OCI-M2 (cell line): ENCODE data around the gene ADD1.

Experiments
- DNase-seq: peaks from one replicate; lab custom pipeline; 2025; ENCODE audit not compliant: unreplicated experiment; lab: John Stamatoyannopoulos, UW

Gene ADD1

DNA sequence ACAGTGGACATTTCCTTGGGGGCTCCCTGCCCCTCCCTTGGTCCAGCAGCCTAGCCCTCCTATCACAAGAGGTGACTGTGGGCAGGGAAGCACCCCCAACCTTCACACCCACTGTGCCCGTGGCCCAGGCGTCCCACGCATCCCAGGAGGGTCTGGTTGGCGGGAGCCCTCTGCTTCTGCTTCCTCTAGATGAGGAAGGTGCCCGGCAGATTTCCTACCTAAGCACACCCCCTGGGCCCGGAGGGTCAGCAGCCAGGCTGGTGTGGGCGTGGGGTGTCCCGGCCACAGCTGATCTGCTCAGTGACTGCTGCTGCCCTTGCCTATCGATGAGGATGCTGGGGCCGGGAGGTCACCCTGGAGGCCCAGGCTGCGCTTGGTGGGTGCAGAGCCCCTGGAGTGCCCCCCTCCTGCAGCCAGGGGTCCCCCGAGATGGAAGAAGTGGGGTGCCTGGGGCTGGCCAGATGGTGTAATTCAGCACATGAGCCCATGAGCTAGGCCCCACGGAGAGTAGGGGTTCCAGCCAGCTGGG lies 38.6 kb upstream of the ADD1 start:
- no peak for DNase-seq

DNA sequence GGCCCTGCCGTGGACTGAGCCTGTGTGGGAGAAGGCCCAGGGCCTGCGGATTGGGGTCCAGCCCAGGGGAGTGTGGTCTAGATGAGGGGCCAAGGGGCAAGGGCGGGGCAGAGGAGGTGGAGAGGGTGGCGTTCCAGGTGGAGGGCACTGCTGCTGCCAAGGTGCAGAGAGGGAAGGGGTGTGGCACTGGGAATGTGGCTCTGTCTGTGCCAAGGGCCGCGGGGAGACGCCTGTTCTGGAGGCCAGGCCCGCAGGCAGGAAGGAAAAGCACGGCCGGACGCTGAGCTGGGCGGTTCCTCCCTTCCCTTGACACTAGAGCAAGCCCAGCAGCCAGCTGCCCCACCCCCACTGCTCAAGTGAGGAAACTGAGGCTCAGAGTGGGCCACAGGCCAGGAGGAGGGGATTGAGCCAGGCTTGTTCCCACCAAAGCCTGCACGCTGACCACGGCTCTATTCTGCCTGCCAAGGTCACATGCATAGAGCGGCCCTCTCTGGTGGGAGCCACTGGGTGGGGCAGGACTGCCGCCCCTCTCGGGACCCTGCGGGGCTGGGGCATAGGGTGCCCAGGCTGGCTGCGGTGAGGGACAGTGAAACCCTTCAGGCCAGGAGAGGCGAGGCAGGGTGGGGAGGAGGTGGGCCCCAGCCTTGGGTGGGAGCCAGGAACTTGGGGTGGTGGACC lies 37.8 kb upstream of the ADD1 start:
- DNase-seq, result no peak

DNA sequence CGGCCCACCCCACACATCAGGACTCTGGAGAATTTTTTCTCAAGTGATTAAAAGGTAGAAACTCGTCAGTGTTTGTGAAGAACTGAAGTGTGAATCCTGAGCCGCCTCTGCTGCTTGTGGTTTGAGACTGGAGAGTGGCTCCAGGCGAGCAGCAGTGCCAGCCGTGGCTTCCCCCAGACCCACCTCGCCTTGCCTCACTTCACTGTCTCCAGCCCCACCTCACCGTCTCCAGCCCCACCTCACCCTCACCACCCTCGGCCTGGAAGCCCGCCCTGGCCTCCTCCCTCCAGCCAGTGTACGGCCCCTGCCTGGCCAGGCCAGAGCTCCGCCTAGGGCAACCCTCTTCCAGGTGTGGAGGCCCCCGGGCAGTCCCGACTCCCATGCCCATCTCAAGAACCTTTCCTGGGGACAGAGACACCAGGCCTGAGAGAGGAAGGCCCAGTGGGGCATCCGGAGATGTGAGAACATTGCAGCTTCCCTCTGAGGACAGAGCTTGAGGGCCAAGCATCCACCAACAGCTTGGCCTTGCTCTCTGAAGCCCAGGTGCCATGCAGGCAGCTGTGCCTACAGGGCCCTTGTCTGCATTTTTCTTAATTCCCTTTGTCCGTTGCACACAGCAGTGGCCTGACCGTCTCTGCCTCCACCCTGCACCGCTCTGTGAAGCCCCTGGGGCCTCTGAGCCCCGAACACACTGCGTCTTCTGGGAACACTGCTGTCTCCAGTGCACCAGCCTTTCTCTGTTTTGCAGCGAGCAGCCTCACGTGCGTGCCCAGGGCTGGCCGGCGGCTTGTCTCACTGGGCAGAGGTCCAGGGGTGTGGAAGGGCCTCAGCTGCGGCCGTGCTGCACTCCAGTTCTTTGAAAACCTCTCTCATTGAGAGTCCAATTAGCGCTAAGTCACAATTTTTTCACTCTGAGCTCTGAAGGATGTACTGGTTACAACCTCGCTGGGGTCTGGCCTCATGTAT lies 37.0 kb upstream of the ADD1 start:
- DNase-seq, result no peak

DNA sequence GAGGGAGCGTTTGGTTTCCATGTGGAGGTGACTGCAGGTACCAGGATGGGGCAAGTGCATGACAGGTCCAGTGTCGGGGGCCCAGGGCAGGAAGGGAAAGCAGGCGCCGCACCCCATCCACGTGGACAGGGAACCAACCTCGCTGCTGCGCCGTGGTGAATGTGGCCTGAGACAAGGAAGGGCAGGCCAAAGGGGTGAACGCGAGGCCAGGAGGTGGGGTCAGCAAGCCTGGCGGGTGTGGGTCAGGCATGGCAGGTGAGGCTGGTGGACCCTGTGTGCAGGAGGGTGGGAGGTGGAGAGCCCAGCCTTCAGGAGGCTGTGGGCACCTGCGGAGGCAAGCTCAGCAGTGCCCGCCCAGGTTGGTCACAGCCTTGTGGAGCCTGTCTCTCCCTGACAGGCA lies 36.1 kb upstream of the ADD1 start:
- no peak for DNase-seq

DNA sequence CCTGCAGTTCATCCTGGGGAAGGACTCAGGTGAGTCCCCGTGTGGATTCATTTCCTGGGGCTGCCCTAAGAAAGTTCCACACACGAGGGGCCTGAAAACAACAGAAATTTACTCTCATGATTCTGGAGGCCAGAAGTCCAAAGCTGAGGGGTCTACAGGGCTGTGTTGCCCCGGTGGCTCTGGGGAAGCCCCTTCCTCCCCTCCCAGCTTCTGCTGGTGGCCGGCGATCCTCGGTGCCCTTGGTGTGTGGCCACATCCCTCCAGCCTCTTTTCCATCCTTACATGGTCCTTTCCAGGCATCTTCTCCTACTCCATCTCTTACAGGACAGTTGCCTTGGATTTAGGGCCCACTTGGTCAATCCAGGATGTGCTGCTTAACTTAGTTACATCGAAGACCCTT lies 35.6 kb upstream of the ADD1 start:
- no peak for DNase-seq

DNA sequence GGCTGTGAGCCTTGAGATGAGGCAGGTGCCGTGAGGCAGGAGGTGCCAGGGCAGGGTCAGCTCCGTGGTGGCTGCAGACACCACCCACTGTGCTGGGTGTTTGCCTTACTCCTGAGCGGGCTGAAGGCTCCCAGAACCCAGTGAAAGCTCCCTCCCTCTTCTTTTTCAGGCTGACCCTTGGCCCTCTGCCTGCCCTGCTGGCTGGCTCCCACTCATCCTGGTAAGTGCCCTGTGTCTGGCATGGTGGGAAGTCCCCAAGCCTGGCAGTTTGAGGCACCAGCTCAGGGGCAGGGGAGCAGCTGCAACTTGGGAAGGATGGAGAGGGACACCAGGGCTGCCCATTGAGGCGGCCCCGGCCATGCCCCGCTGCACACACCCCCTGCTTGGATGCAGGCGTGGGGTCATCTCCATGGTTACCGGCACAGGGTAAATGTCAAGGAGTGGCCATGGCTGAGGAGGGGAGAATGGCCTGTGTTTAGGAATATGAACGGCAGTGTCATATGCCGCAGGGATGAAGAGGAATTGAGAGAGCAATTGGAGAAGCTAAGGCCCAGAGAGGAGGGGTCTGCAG lies 33.9 kb upstream of the ADD1 start:
- DNase-seq, result no peak

DNA sequence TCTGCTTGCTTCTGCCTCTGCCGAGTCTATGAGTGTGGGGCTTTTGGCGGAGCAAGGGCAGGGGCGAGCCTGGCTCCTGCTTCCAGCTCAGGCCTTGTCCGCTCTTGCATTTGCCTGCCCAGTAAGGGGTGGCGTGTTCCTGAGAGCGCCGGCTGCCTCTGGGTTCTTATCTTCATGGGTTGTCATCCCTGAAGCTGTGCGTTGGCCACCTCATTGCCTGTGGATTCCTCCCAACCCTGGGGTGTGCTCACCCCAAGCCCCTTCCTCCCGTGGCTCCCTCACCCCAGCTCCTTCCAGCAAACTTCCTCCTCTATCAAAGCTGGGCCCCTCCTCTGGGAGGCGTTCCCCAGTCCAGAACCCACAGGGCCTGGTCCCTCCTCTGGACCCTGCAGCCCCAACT lies 33.3 kb upstream of the ADD1 start:
- DNase-seq, result no peak

DNA sequence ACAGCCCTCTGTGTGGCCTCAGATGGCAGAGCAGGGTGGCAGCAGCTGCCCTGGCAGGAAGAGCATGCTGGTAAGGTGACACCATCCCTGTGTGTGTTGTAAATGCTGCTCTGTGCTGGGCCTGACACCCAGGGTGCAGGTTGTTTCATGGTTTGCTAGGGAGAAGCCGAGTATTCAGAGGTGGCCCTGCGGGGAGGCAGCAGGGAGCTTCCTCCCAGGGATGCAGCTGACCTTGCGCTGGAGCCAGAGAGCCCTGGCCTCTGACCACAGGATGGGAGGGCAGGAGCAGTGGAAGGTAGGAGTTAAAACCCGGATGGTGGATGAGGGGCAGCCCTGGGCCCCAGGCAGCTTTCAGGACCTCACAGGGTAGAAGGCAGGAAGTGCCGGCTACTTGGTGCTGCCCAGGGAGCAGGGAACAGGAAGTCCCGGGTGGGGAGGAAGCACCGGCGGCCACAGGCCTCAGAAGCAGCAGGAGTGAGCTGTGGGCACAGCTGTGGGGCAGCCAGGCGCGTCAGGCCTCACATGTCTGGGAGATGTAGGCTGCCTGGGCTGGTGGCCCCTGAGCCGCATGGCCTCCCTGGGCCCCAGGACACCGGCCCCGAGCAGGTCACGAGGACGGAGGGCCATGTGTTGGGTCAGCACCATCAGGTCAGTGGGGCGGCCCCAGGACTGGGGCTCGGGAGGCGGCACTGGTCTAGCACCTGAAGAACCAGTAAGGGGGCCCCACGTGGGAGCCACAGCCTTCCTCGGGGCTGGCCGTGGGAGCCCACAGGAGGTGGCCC lies 31.6 kb upstream of the ADD1 start:
- peak; percentile 7 for DNase-seq

DNA sequence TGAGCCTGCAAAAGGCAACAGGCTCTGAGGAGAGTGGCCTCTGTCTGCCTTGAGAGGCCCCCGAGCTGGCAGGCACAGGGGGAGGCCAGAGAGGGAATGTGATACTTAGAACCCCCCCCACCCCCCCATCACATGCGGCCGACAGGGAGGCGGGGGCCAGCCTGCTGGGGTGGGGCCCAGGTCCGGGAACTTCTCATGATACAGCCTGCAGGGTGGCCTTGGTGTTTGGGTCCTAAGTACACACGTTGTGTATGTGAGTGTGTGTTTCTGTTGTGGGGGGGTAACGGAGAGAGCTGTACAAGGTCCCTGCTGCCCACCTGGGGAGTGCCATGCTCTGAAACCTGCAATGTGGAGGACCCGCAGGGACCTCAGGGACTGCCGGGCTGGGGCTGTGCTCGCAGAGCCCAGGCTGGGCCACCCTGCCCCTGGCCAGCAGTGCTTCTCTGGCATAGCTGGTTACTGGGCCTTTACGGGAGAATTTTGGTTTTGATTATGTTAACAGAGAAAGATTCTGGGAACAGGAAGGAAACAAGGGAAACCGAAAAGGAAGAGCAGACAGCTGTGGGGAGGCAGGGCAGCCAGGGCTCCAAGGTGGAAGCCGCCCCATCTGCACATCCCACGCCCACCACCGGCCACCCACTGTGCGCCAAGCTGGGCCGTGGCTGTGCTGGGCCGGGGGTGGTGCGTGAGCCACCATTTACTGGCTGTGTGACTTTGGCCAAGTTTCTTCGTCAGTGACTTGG lies 30.9 kb upstream of the ADD1 start:
- no peak for DNase-seq

DNA sequence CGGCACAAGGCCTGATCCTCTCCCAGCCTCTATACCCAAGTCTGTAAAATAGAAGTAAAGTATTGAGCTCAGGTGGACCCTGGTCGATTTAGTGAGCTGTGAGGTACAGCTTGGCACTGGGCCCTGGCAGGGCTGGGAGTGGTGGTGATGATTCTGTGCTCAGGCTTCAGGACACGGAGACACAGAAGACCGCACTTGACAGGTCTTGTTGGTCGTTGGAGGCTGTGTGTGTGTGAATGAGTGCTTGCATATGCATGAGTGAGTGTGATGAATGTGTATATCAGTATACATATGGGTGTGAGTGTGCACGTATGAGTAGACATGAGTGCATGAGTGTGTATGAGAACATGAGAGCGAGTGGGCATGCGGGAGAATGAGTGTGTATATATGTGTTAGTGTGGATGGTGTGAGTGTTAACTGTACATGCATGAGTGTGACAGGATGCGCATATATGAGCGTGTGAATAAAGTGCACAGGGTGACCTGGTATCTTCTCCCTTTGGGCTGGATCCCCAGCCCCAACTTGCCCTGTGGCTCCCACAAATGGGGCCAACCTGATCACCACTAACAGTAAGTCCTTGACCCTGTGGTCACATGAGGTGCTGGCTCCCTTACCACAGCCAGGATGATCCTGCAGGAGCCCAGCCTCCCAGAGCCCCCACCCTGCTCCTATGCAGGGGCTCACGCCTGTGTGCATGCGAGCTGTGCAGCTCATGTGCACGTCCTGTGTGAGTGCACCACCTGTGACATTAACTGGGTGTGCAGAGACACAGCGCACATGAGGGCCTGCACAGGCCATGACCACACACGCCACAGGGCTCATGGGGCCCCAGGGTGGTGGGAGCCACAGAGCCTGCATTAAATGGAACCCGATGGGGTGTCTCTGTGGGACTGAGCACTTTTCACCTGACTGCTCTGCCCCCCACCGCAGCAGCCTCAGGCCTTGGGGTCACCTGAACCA lies 29.9 kb upstream of the ADD1 start:
- no peak for DNase-seq

DNA sequence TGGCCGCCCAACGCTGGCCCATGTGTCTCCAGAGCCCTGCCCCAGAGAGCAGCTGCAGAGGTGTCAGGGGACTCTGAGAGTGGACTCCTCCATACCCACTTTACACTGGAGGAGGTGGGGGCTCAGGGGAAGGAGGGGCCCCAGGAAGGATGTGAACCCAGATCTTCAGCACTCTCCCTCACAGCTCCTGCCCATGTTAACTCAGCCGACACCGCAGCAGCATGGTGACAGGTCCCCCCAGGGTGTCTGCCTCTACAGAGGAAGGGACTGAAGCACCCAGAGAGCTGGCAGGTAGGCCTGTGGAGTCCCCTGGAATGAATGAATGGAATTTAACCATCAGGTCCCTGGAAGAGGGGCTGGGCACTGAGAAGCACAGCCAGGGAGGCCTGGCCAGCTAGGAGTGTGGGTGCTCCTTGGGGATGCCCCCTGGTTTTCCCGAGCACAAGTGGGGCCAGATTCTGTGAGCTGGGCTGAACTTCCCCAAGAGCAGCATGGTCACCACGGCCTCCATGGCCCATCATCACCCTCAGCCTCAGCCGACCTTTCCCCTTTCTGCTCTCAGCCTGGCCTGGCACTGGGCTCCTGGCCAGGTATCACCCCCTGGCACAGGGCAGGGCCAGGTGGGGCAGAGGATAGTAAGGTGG lies 28.9 kb upstream of the ADD1 start:
- no peak for DNase-seq

DNA sequence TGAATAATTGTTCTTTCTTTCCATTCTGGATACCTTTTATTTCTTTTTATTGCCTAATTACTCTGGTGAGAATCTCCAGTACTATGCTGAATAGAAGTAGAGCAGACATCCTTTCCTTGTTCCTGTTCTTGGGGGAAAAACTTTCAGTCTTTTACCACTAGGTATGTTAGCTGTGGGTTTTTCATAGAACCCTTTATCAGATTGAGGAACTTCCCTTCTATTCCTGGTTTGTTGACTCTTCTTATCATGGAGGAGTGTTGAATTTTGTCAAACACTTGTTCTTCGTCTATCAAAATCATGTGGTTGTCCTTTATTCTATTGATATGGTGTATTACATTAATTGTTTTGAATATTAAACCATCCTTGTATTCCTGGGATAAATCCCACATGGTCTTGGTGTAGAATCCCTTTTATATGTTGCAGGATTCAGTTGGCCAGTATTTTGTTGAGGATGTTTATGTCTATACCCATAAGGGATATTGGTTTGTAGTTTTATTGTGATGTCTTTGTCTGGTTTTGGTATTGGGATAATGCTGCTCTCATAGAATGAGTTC lies 27.2 kb upstream of the ADD1 start:
- DNase-seq, result no peak

DNA sequence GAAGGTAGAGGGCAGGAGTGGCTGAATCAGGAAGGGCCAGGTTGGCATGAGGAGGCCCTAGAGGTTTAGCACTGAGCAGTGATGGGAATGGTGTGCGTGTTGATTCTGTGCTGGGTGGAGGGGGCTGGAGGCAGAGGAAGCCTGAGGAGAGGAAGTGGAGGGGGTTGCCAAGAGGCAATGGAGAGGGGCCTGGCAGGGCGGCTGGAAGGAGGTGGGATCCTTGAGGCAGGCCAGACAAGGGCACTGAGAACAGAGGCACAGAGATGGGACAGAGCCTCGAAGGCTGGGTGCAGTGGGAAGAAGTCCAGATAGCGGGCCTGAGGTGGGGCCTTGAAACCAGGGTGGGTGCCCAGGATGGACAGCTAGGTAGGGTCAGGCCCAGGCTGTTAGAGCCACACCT lies 26.5 kb upstream of the ADD1 start:
- DNase-seq, result no peak

DNA sequence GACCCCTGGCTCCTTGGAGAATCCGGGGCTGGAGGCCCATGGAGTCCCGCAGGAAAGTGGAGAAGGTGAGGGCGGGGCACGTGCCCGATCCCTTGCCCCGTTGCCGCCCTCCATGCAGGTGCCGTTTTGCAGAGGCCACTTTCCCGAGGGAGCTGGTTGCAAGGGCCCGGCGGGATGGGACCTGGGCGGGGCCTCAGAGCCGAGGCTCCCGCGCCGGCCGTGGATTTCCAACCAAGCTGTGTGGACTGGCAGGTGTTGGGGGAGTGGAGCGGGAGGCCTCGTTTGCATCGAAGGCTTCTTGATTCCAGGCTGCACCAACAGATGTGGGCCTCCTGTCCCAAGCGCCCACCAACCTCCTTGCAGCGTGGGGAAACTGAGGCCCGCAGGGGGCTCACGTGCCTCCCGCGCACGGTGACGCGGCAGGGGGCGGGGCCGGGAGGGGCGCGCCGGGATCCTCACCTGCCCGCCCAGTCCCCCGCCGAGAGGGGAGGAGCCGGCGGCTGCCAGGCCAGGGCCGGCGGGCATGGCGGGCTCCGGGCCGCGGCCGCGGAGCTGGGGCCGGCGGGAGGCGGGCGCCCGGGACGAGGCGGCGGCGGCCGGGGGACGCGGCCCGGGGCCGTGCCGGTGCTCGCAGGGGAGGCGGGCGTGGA lies 25.8 kb upstream of the ADD1 start:
- no peak for DNase-seq

DNA sequence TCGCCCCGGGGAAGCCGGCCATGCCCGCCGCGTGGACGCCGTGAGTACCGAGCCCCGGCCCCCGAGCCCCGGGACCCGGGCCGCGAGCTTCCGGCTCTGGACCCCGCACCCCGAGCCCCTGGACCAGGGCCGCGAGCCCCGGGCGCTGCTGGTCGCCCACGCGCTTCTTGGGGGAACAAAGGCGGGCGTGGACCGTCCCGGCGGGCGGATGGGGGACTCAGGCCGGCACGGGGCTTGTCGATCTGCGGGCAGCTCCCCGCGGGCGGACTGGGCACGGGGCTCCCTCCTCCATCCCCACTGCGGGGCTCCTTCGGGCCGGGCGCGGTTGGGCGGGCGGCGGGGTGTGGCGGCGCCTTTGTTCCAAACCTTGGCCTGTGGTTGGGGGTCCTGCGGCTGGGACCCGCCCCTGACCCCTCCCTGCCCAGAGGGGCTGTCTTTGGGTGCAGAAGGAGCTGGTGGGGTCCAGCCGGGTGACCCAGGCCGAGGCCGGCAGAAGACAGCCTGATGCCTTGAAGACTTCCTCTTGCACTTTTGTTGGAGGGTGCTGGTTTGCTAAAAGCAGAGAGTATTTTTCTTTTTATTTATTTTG lies 25.2 kb upstream of the ADD1 start:
- DNase-seq, result no peak

DNA sequence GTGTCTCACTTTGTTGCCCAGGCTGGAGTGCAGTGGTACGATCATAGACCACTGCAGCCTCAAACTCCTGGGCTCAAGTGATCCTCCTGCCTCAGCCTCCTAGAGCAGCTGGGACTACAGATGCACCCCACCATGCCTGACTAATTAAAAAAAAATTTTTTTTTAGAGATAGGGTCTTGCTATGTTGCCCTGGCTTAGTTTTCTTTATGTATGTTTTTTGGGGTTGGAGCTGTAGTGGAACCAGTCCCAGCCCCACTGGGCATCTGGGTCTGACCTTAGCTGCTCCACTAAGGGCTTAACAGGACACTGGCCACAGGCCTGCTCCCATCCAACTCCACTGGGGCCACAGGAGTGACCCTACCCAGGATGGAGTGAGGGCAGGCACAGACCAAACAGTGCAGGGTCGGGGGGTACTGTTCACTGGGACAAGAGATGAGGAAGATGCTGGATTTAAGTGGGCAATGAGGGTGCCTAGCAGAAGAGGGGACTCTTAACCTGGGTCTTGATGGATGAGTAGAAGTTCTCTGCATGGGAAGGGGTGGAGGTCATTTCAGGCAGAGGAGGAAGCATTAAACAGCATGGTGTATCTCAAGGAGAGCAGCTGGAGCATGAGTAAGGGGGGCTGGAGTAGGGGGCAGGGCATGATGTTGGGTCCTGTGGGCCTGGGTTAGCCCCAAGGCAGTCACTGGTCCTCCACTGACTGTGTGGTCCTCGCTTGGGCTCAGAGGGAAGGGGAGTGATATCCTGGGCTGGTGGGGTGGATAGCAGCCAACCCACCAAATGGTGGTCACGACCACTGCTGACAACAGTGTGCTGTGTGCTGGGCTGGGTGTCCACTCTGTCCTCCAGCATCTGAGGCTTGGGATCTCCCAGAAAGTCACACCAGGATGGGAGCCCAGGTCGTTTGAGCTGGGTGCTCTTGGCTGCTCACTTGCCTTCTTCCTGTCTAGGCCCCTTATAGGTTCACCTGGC lies 24.1 kb upstream of the ADD1 start:
- no peak for DNase-seq
